SK-N-SH treated with all-trans-retinoic acid at 6 μM for 48 hours (cell line): ENCODE results near the gene ARID1B.

Experiments used
- ATAC-seq: fragments of 200-7000 bp; cut with Tn5 transposase; 3 replicates; pipeline ENCODE4 v1.9.1; 2020; ENCODE audit warnings: mild to moderate bottlenecking, moderate library complexity
- ARNTL ChIP-seq: fragments of 450-650 bp; formaldehyde crosslinking; IDR thresholded peaks from 2 replicates; pipeline ENCODE4 v1.5.0; 2020; ENCODE audit warnings: low read depth, mild to moderate bottlenecking, moderate library complexity, borderline replicate concordance
- BACH2 ChIP-seq: fragments of 250-450 bp; sonication (Bioruptor Pico); IDR thresholded peaks from 2 replicates; pipeline ENCODE4 v1.9.0; 2021; ENCODE audit warnings: mild to moderate bottlenecking, borderline replicate concordance
- CSDC2 ChIP-seq: fragments of 250-450 bp; sonication (Bioruptor Pico); IDR thresholded peaks from 2 replicates; pipeline ENCODE4 v1.5.0; 2020; ENCODE audit warnings: mild to moderate bottlenecking, moderate library complexity
- ESRRG ChIP-seq: fragments of 250-450 bp; sonication (Bioruptor Pico); IDR thresholded peaks from 2 replicates; pipeline ENCODE4 v1.6.1; 2021; ENCODE audit warnings: mild to moderate bottlenecking
- GLIS3 ChIP-seq: fragments of 250-450 bp; sonication (Bioruptor Pico); IDR thresholded peaks from 2 replicates; pipeline ENCODE4 v1.5.0; 2020; ENCODE audit warnings: mild to moderate bottlenecking, moderate library complexity
- OSR1 ChIP-seq: fragments of 250-450 bp; sonication (Bioruptor Pico); IDR thresholded peaks from 2 replicates; pipeline ENCODE4 v1.8.0; 2022; ENCODE audit warnings: moderate library complexity, mild to moderate bottlenecking, inconsistent platforms
- PPARA ChIP-seq: fragments of 250-450 bp; sonication (Bioruptor Pico); IDR thresholded peaks from 2 replicates; pipeline ENCODE4 v1.5.0; 2020; ENCODE audit warnings: mild to moderate bottlenecking, borderline replicate concordance
- RARB ChIP-seq: fragments of 250-450 bp; sonication (Bioruptor Pico); IDR thresholded peaks from 2 replicates; pipeline ENCODE4 v1.8.0; 2021; ENCODE audit warnings: mild to moderate bottlenecking, moderate library complexity
- SNAI2 ChIP-seq: fragments of 250-450 bp; sonication (Bioruptor Pico); IDR thresholded peaks from 2 replicates; pipeline ENCODE4 v1.5.0; 2020; ENCODE audit warnings: mild to moderate bottlenecking, moderate library complexity
- TCF4 ChIP-seq: fragments of 250-450 bp; sonication (Bioruptor Pico); IDR thresholded peaks from 2 replicates; pipeline ENCODE4 v1.8.0; 2021; ENCODE audit warnings: mild to moderate bottlenecking, moderate library complexity, borderline replicate concordance
- TOX ChIP-seq: fragments of 250-450 bp; sonication (Bioruptor Pico); IDR thresholded peaks from 2 replicates; pipeline ENCODE4 v1.8.0; 2021; ENCODE audit warnings: mild to moderate bottlenecking, moderate library complexity, borderline replicate concordance
- ZFP3 ChIP-seq: fragments of 250-450 bp; sonication (Bioruptor Pico); IDR thresholded peaks from 2 replicates; pipeline ENCODE4 v1.5.0; 2020; ENCODE audit warnings: mild to moderate bottlenecking, moderate library complexity
- ZFP30 ChIP-seq: fragments of 450-650 bp; formaldehyde crosslinking; IDR thresholded peaks from 2 replicates; pipeline ENCODE4 v1.5.0; 2022; ENCODE audit warnings: mild to moderate bottlenecking, moderate library complexity
- ZNF565 ChIP-seq: fragments of 450-650 bp; formaldehyde crosslinking; conservative IDR thresholded peaks from 2 replicates; pipeline ENCODE4 v1.5.0; 2020; ENCODE audit warnings: low read depth, mild to moderate bottlenecking, moderate library complexity
- ZNF70 ChIP-seq: fragments of 450-650 bp; formaldehyde crosslinking; IDR thresholded peaks from 2 replicates; pipeline ENCODE4 v1.5.0; 2020; ENCODE audit warnings: mild to moderate bottlenecking, moderate library complexity
- ZNF8 ChIP-seq: fragments of 450-650 bp; formaldehyde crosslinking; IDR thresholded peaks from 2 replicates; pipeline ENCODE4 v1.5.0; 2020; ENCODE audit warnings: mild to moderate bottlenecking, moderate library complexity
- TF ChIP-seq, protein P1 (sequence below): fragments of 250-450 bp; sonication (Bioruptor Pico); IDR thresholded peaks from 2 replicates; pipeline ENCODE4 v1.8.0; 2020; ENCODE audit warnings: mild to moderate bottlenecking, moderate library complexity, borderline replicate concordance
- TF ChIP-seq, protein P2 (sequence below): fragments of 250-450 bp; sonication (Bioruptor Pico); IDR thresholded peaks from 2 replicates; pipeline ENCODE4 v1.5.0; 2020; ENCODE audit warnings: mild to moderate bottlenecking, moderate library complexity
- TF ChIP-seq, protein P3 (sequence below): fragments of 250-450 bp; sonication (Bioruptor Pico); IDR thresholded peaks from 2 replicates; pipeline ENCODE4 v1.5.1; 2021; ENCODE audit warnings: mild to moderate bottlenecking, moderate library complexity
- TF ChIP-seq, protein P4 (sequence below): fragments of 250-450 bp; sonication (Bioruptor Pico); IDR thresholded peaks from 2 replicates; pipeline ENCODE4 v1.5.1; 2020; ENCODE audit warnings: low read depth, mild to moderate bottlenecking, moderate library complexity

The ARID1B gene

DNA sequence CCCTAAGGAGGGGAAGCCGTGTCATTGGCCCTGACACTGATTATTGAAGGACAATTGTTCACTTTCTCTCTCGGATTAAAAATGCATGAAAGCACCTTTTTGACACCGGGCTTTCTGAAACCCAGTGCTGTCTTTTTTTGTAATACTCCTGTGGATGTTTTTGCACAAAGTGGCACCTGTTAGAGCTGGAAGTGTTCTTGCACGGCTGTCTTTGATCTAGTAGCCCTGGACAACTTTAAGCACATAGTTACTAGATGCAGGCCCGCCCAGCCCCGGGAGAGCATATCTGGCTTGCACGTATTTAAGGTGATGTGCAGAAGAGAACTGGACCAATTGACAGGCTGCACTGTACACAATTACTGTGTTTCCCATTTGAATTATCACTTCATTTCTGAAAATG, 72.6 kb downstream of the ARID1B start (continued):
- TF ChIP-seq, protein P1, sequence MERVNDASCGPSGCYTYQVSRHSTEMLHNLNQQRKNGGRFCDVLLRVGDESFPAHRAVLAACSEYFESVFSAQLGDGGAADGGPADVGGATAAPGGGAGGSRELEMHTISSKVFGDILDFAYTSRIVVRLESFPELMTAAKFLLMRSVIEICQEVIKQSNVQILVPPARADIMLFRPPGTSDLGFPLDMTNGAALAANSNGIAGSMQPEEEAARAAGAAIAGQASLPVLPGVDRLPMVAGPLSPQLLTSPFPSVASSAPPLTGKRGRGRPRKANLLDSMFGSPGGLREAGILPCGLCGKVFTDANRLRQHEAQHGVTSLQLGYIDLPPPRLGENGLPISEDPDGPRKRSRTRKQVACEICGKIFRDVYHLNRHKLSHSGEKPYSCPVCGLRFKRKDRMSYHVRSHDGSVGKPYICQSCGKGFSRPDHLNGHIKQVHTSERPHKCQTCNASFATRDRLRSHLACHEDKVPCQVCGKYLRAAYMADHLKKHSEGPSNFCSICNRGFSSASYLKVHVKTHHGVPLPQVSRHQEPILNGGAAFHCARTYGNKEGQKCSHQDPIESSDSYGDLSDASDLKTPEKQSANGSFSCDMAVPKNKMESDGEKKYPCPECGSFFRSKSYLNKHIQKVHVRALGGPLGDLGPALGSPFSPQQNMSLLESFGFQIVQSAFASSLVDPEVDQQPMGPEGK (CRISPR knock-in tag): no peak
- no peak for TF ChIP-seq SNAI2
- TF ChIP-seq BACH2: no peak
- no peak for TF ChIP-seq PPARA

DNA sequence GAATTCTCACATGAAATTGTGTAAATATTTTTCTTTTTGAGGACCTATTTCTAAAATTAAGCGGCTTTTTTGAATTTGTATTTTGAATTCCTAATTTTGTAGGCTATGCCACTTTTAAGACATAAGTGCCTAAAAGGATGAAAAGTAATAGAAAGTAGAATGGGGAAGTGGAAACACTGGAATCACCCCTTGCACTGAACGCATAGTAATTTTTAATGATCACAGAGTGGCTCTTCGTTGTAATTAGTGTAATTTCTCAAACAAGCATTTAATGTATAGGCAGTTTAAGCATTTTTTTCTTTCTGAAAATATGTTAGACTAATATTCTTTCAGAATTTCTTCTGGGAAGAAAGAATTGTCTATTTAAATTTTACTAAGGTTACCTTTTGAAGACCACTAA, 73.2 kb downstream of the ARID1B start:
- TF ChIP-seq CSDC2 (CRISPR knock-in tag) (no peak), SNAI2 (no peak), TCF4 (no peak), GLIS3 (CRISPR knock-in tag) (no peak), ZNF70 (CRISPR knock-in tag) (no peak), ZNF8 (CRISPR knock-in tag) (no peak), BACH2 (no peak), ZFP3 (no peak)
- TF ChIP-seq, protein P2, sequence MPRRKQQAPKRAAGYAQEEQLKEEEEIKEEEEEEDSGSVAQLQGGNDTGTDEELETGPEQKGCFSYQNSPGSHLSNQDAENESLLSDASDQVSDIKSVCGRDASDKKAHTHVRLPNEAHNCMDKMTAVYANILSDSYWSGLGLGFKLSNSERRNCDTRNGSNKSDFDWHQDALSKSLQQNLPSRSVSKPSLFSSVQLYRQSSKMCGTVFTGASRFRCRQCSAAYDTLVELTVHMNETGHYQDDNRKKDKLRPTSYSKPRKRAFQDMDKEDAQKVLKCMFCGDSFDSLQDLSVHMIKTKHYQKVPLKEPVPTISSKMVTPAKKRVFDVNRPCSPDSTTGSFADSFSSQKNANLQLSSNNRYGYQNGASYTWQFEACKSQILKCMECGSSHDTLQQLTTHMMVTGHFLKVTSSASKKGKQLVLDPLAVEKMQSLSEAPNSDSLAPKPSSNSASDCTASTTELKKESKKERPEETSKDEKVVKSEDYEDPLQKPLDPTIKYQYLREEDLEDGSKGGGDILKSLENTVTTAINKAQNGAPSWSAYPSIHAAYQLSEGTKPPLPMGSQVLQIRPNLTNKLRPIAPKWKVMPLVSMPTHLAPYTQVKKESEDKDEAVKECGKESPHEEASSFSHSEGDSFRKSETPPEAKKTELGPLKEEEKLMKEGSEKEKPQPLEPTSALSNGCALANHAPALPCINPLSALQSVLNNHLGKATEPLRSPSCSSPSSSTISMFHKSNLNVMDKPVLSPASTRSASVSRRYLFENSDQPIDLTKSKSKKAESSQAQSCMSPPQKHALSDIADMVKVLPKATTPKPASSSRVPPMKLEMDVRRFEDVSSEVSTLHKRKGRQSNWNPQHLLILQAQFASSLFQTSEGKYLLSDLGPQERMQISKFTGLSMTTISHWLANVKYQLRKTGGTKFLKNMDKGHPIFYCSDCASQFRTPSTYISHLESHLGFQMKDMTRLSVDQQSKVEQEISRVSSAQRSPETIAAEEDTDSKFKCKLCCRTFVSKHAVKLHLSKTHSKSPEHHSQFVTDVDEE: no peak
- TF ChIP-seq, protein P3, sequence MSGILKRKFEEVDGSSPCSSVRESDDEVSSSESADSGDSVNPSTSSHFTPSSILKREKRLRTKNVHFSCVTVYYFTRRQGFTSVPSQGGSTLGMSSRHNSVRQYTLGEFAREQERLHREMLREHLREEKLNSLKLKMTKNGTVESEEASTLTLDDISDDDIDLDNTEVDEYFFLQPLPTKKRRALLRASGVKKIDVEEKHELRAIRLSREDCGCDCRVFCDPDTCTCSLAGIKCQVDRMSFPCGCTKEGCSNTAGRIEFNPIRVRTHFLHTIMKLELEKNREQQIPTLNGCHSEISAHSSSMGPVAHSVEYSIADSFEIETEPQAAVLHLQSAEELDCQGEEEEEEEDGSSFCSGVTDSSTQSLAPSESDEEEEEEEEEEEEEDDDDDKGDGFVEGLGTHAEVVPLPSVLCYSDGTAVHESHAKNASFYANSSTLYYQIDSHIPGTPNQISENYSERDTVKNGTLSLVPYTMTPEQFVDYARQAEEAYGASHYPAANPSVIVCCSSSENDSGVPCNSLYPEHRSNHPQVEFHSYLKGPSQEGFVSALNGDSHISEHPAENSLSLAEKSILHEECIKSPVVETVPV (CRISPR knock-in tag): no peak
- ATAC-seq: no peak

DNA sequence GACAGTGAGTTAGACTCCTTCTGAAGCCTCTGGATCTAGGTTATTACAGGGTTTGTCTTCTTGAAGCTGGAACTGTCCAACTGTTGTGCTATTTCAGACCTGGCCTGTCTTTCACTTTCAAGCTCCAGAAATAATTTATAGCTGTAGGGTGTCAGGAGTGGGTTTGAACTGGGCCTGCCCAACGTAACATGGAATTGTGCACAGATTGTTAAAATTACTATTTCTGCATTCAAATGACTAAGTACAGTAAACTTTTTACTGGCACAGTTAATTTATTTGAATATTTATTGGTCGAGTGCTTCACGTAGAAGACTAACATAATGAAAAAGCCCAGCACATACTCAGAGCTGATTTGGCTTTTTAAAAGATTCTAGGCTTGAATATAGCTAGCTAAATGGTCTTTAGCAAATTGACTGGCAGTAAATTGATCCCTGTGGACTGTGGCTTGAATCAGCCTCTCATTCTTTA, 74.3 kb downstream of the ARID1B start:
- 0 out of 3 replicates have a peak, but pooled peaks have one; percentile 30 for ATAC-seq
- TF ChIP-seq GLIS3 (CRISPR knock-in tag) (no peak), BACH2 (no peak), TOX (CRISPR knock-in tag) (no peak), PPARA (no peak), OSR1 (CRISPR knock-in tag) (no peak), TCF4 (no peak), ZNF8 (CRISPR knock-in tag) (no peak), ARNTL (CRISPR knock-in tag) (no peak), ZNF70 (CRISPR knock-in tag) (no peak), RARB (no peak), ESRRG (CRISPR knock-in tag) (no peak), ZNF565 (CRISPR knock-in tag) (no peak), ZFP30 (CRISPR knock-in tag) (no peak)
- TF ChIP-seq, protein P1 (CRISPR knock-in tag): no peak
- TF ChIP-seq, protein P4, sequence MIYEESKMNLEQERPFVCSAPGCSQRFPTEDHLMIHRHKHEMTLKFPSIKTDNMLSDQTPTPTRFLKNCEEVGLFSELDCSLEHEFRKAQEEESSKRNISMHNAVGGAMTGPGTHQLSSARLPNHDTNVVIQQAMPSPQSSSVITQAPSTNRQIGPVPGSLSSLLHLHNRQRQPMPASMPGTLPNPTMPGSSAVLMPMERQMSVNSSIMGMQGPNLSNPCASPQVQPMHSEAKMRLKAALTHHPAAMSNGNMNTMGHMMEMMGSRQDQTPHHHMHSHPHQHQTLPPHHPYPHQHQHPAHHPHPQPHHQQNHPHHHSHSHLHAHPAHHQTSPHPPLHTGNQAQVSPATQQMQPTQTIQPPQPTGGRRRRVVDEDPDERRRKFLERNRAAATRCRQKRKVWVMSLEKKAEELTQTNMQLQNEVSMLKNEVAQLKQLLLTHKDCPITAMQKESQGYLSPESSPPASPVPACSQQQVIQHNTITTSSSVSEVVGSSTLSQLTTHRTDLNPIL (CRISPR knock-in tag): no peak
